Natural killer cell (primary cell): Measurements from ENCODE around the gene TNFRSF25. TPM values are rescaled to one million over a fixed set of nuclear protein-coding genes. Genes with fewer than 3 reads are reported as not detected.

Source experiments
- ATAC-seq, 3 donors: fragments of 150-1000 bp in 2 of 3; fragments of 200-7000 bp in 1 of 3; cut with Tn5 transposase; 1 replicate in 1 of 3; 2 replicates in 2 of 3; pipeline ENCODE4 v1.10.0; 2021; ENCODE audit warnings: mild to moderate bottlenecking in 2 of 3, moderate library complexity in 2 of 3
- DNase-seq, 2 donors: peaks; one replicate each; pipeline versions ENCODE4 v3.0.0 to v3.0.0-alpha.2; 2013 to 2021; ENCODE audit warnings: mixed read lengths in 1 of 2
- H3K27ac ChIP-seq: one replicate; pipeline ENCODE4 v1.5.1; 2013; ENCODE audit warnings: mild to moderate bottlenecking, low read length
- H3K27me3 ChIP-seq: one replicate; pipeline ENCODE4 v1.6.1; 2013; ENCODE audit warnings: low read length; ENCODE audit not compliant: control insufficient read depth, insufficient read depth
- H3K36me3 ChIP-seq: one replicate; pipeline ENCODE4 v1.6.1; 2013; ENCODE audit warnings: low read length; ENCODE audit not compliant: control insufficient read depth, insufficient read depth
- H3K4me1 ChIP-seq: one replicate; pipeline ENCODE4 v1.6.1; 2013; ENCODE audit warnings: low read length; ENCODE audit not compliant: control insufficient read depth, insufficient read depth
- H3K4me3 ChIP-seq: one replicate; pipeline ENCODE4 v1.5.1; 2013; ENCODE audit warnings: low read length
- H3K9me3 ChIP-seq: one replicate; pipeline ENCODE4 v1.6.1; 2013; ENCODE audit warnings: low read length; ENCODE audit not compliant: control insufficient read depth, insufficient read depth
- H3K27ac Mint-ChIP-seq, 2 donors: one replicate each; pipeline ENCODE4 v1.8.0; 2022; ENCODE audit warnings: mild to moderate bottlenecking in 2 of 2, mixed read lengths in 2 of 2, moderate library complexity in 1 of 2
- H3K27me3 Mint-ChIP-seq, 2 donors: one replicate each; pipeline ENCODE4 v1.8.0; 2022; ENCODE audit warnings: low read depth in 2 of 2, mixed read lengths in 2 of 2
- H3K36me3 Mint-ChIP-seq: one replicate; pipeline ENCODE4 v1.8.0; 2022; ENCODE audit warnings: mixed read lengths
- H3K4me1 Mint-ChIP-seq, 2 donors: one replicate each; pipeline ENCODE4 v1.8.0; 2022; ENCODE audit warnings: mixed read lengths in 2 of 2
- H3K4me3 Mint-ChIP-seq: one replicate; pipeline ENCODE4 v1.8.0; 2022; ENCODE audit warnings: mild to moderate bottlenecking, moderate library complexity, mixed read lengths
- H3K9me3 Mint-ChIP-seq, 2 donors: one replicate each; pipeline ENCODE4 v1.8.0; 2022; ENCODE audit warnings: mixed read lengths in 2 of 2
- WGBS: methylation state at CpG from one replicate; pipeline ENCODE4 v1.1.7; 2013; ENCODE audit warnings: missing lambda C conversion rate; ENCODE audit not compliant: insufficient coverage; 5-methylcytosine and 5-hydroxymethylcytosine counted together
- intact Hi-C: fragments of 100-400 bp; cut with micrococcal nuclease; formaldehyde crosslinking; loops from one replicate; pipeline ENCODE4 v1.14.2; 2022
- total RNA-seq, 4 donors: library from RNA; stranded (reverse); fragments of 120-200 nt in 1 of 4; gene quantifications; one replicate each; pipeline versions ENCODE4 v1.2.3 to v1.2.4, GENCODE V29; 2013 to 2022
- TF ChIP-seq, protein P1 (sequence below): fragments of 200-600 bp; IDR thresholded peaks from one replicate; pipeline ENCODE4 v1.8.0; 2022; ENCODE audit warnings: antibody characterized with exemption

Gene TNFRSF25
- total RNA-seq, 3 donors from 2014 or later (not counting 1 experiment from before 2014, with no cell fraction given) = 14.5 to 41.5 (median 19.9) TPM

GRCh38 chr1:6425658-6426057 lies 40.3 kb downstream of the TNFRSF25 start:
- H3K36me3 Mint-ChIP-seq = no peaks in the 10 kb centered on the region
- intact Hi-C loops = no loop called here
- no peaks in the 10 kb centered on the region for H3K9me3 Mint-ChIP-seq
- H3K27me3 Mint-ChIP-seq = peaks cover 16 to 41% of the 10 kb centered on the region in 2 donors
- WGBS = 88% methylated on average over 6 of the region's 6 CpGs
- Histone ChIP-seq H3K36me3 (no peaks in the 10 kb centered on the region), H3K4me3 (no peak overlapping the region), H3K4me1 (peaks cover 24% of the 10 kb centered on the region), H3K27me3 (peaks cover 36% of the 10 kb centered on the region), H3K9me3 (no peaks in the 10 kb centered on the region), H3K27ac (no peak overlapping the region)
- no peak overlapping the region for H3K4me3 Mint-ChIP-seq
- H3K4me1 Mint-ChIP-seq = peaks cover 0 to 8% of the 10 kb centered on the region in 2 donors
- TF ChIP-seq, protein P1, sequence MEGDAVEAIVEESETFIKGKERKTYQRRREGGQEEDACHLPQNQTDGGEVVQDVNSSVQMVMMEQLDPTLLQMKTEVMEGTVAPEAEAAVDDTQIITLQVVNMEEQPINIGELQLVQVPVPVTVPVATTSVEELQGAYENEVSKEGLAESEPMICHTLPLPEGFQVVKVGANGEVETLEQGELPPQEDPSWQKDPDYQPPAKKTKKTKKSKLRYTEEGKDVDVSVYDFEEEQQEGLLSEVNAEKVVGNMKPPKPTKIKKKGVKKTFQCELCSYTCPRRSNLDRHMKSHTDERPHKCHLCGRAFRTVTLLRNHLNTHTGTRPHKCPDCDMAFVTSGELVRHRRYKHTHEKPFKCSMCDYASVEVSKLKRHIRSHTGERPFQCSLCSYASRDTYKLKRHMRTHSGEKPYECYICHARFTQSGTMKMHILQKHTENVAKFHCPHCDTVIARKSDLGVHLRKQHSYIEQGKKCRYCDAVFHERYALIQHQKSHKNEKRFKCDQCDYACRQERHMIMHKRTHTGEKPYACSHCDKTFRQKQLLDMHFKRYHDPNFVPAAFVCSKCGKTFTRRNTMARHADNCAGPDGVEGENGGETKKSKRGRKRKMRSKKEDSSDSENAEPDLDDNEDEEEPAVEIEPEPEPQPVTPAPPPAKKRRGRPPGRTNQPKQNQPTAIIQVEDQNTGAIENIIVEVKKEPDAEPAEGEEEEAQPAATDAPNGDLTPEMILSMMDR = no peak
- ATAC-seq (no peak), DNase-seq (no peak)
- H3K27ac Mint-ChIP-seq = no peak overlapping the region

- H3K27ac Mint-ChIP-seq = no peak within 1 kb of the TSS
- peaks cover 0 to 8% of the 10 kb centered on the region in 2 donors for H3K4me1 Mint-ChIP-seq
- DNase-seq (peak in 1 of 2 donors; percentile 44), ATAC-seq (peak in 2 of 3 donors; percentile 51)
- H3K4me3 Mint-ChIP-seq = peak within 1 kb of the TSS; percentile 73
- peaks cover 41% of the 10 kb centered on the region for H3K27me3 ChIP-seq
- WGBS = 5% methylated on average over 99 of the region's 99 CpGs
- H3K36me3 ChIP-seq = no peaks in the 10 kb centered on the region
- H3K9me3 ChIP-seq = no peaks in the 10 kb centered on the region
- peaks cover 16 to 41% of the 10 kb centered on the region in 2 donors for H3K27me3 Mint-ChIP-seq
- intact Hi-C loops = no loop called here
- TF ChIP-seq, protein P1 = no peak
- H3K36me3 Mint-ChIP-seq = no peaks in the 10 kb centered on the region
- H3K27ac ChIP-seq = no peak within 1 kb of the TSS
- H3K4me1 ChIP-seq = peaks cover 32% of the 10 kb centered on the region
- H3K9me3 Mint-ChIP-seq = no peaks in the 10 kb centered on the region
- H3K4me3 ChIP-seq = no peak within 1 kb of the TSS
Measured at GRCh38 chr1:6424619-6425593, 41.1 kb downstream of the TNFRSF25 start, which contains the start of gene ESPN. Gene ESPN, plus strand, starts transcription at chr1:6424776. Its CDS starts 180 bp downstream, at chr1:6424956.

DNA sequence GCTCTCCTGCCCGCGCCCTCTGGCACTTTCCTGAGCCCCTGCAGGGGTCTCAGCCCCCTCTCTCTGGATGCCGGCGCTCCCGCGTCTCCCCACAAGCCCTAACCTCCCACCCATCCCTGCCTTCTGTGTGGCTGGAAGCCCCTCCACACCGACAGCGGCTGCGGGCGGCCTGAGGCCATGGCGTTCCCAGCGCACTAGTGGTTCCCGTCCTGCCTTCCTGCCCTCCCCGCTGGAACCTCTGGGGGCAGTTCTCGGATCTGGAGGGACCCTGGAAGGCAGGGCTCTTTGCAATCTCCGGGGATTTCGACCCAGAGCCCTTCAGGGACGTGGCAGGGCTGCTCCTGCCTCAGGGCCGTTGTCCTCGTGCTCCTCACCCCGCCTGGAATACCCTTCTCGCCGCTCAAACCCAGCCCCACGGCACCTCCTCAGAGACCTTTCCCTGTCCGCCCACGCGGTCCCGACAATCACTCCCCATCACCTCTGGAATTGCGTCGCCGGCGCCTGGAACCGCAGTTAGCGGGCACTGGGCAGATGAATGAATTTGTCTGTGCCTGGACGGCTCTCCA lies 41.9 kb downstream of the TNFRSF25 start:
- Mint-ChIP-seq H3K4me3 (peak overlapping the region; percentile 73), H3K4me1 (peaks cover 0 to 8% of the 10 kb centered on the region in 2 donors), H3K27me3 (peaks cover 16 to 40% of the 10 kb centered on the region in 2 donors), H3K27ac (no peak overlapping the region), H3K36me3 (no peaks in the 10 kb centered on the region), H3K9me3 (no peaks in the 10 kb centered on the region)
- no peaks in the 10 kb centered on the region for H3K36me3 ChIP-seq
- DNase-seq (no peak), ATAC-seq (no peak)
- no peaks in the 10 kb centered on the region for H3K9me3 ChIP-seq
- TF ChIP-seq, protein P1 = no peak
- peaks cover 41% of the 10 kb centered on the region for H3K27me3 ChIP-seq
- H3K27ac ChIP-seq = no peak overlapping the region
- H3K4me1 ChIP-seq = peaks cover 32% of the 10 kb centered on the region
- WGBS = 13% methylated on average over 35 of the region's 35 CpGs
- intact Hi-C loops = no loop called here
- H3K4me3 ChIP-seq = no peak overlapping the region
